Adrenal gland (tissue), 12 donors: ENCODE results near the gene BBC3. TPM values are rescaled to one million over a fixed set of nuclear protein-coding genes. Genes with fewer than 3 reads are reported as not detected.
A peak's percentile ranks its signal among the peaks of the same experiment; 100 is the strongest.
"Not testable (repeated sequence)": the region's sequence is repeated elsewhere in the genome, so short reads cannot be mapped to it uniquely, and the experiment has no call there.

Experiments used
- DNase-seq, 7 donors: peaks; one replicate each; pipeline ENCODE4 v3.0.0-alpha.2; 2019 to 2020
- H3K27ac ChIP-seq, 5 donors: fragments of 200-600 bp; sonication (generic) in 4 of 5; 1 replicate in 3 of 5; 2 replicates in 2 of 5; pipeline versions ENCODE4 v1.5.1 to v1.8.0; 2016 to 2020; ENCODE audit warnings: mild to moderate bottlenecking in 1 of 5
- H3K27me3 ChIP-seq: fragments of 200-600 bp; 2 replicates; pipeline ENCODE4 v1.8.0; 2021
- H3K36me3 ChIP-seq, 2 donors: fragments of 200-600 bp; replicated peaks in 1 of 2; 1 replicate in 1 of 2; 2 replicates in 1 of 2; pipeline versions ENCODE4 v1.5.1 to v1.8.0; 2018 to 2022
- H3K4me1 ChIP-seq, 2 donors: fragments of 200-600 bp; replicated peaks in 1 of 2; 1 replicate in 1 of 2; 2 replicates in 1 of 2; pipeline versions ENCODE4 v1.5.1 to v1.8.0; 2018 to 2021
- H3K4me3 ChIP-seq, 4 donors: fragments of 200-600 bp; sonication (generic) in 3 of 4; one replicate each; pipeline ENCODE4 v1.5.1; 2016 to 2018
- H3K9me3 ChIP-seq, 3 donors: fragments of 200-600 bp; sonication (generic) in 1 of 3; replicated peaks in 1 of 3; 1 replicate in 2 of 3; 2 replicates in 1 of 3; pipeline versions ENCODE4 v1.5.1 to v1.8.0; 2016 to 2021
- CTCF ChIP-seq, 6 experiments: fragments of 450-650 bp in 4 of 6; fragments of 200-600 bp in 2 of 6; sonication (generic) in 1 of 6; IDR thresholded peaks; 1 replicate in 5 of 6; 2 replicates in 1 of 6; pipeline versions ENCODE4 v1.5.1 to v1.8.0; 2016 to 2021; ENCODE audit warnings: antibody characterized with exemption in 6 of 6, mild to moderate bottlenecking in 2 of 6, moderate library complexity in 1 of 6
- POLR2A ChIP-seq, 2 donors: fragments of 450-650 bp; IDR thresholded peaks; one replicate each; pipeline ENCODE4 v1.6.1; 2017; ENCODE audit warnings: antibody characterized with exemption in 2 of 2, mild to moderate bottlenecking in 2 of 2, moderate library complexity in 1 of 2
- WGBS, 4 donors: extraction: QIAGEN DNeasy Blood & Tissue Kit in 2 of 4; methylation state at CpG; one replicate each; pipeline versions ENCODE4 v1.1.5 to v1.1.7; 2013 to 2017; 5-methylcytosine and 5-hydroxymethylcytosine counted together
- intact Hi-C, 2 donors: fragments of 100-400 bp; cut with DNase I; formaldehyde crosslinking; loops; one replicate each; pipeline versions ENCODE4 v1.14.1 to v1.15.0; 2022 to 2023
- polyA plus RNA-seq, 3 donors: library from polyadenylated mRNA; stranded (reverse); fragments of 200-250 nt in 2 of 3; fragments of 350-450 nt in 1 of 3; fragmentation: Illumina TruSeq in 1 of 3; extraction: RNeasy Lipid Tissue Mini Kit (QIAGEN cat#74804) in 1 of 3; gene quantifications; one replicate each; pipeline ENCODE4 v1.2.3, GENCODE V29; 2013 to 2014
- total RNA-seq, 9 donors: library from RNA; depleted of rRNA in 4 of 9; stranded (reverse); fragments of >200 nt in 4 of 9; fragments of 120-200 nt in 1 of 9; fragmentation: NEBNext Ultra II Directional in 1 of 9; extraction: Animal tissue kit (Norgen Biotek cat#: 25700) in 1 of 9; gene quantifications; one replicate each; pipeline versions ENCODE4 v1.1.0 to v1.2.4, GENCODE V29; 2013 to 2023
- donor health status: healthy with polysubstance abuse.
- donor health status: Bipolar disorder and iron deficiency.
- donor health status: DM: yes; HTN: yes; CAD: no.
- donor health status: DM: no; HTN: no; CAD: no.
- donor health status: DM: no; HTN: no; CAD: no.
- donor health status: DM: yes; HTN: yes; CAD: no.

BBC3 gene
- total and polyA plus RNA-seq, 12 donors: 0.27 to 17.9 (median 7.5) TPM

DNA sequence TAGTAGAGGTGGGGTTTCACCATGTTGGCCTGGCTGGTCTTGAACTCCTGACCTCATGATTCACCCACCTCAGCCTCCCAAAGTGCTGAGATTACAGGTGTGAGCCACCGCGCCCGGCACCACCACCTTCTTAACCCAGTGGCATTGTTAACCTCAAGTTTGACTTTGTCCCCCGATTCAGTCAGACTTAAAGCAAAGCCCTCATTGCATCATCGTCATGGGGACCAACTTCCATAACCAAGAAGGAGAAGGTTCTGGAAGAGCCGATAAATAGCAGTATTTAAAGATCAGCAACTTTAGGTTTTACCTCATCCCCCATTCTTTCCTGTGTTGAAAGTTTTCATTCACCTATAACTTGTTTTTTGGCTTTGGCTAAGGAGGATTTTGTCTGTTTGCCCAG is 37.0 kb upstream of the BBC3 start:
- Histone ChIP-seq H3K27ac (no peak overlapping the region), H3K36me3 (peaks cover 0 to 73% of the 10 kb centered on the region in 2 donors), H3K27me3 (no peaks in the 10 kb centered on the region), H3K4me1 (peaks cover 3 to 5% of the 10 kb centered on the region in 2 donors), H3K9me3 (no peaks in the 10 kb centered on the region), H3K4me3 (no peak overlapping the region)
- intact Hi-C loops: no loop called here
- no peak for TF ChIP-seq CTCF (IDR thresholded peaks at IDR 0.05)
- TF ChIP-seq POLR2A (IDR thresholded peaks at IDR 0.05): no peak
- DNase-seq: no peak
- WGBS, 4 donors: 84 to 91% (median 87%) methylated on average over 6 of the region's 6 CpGs

DNA sequence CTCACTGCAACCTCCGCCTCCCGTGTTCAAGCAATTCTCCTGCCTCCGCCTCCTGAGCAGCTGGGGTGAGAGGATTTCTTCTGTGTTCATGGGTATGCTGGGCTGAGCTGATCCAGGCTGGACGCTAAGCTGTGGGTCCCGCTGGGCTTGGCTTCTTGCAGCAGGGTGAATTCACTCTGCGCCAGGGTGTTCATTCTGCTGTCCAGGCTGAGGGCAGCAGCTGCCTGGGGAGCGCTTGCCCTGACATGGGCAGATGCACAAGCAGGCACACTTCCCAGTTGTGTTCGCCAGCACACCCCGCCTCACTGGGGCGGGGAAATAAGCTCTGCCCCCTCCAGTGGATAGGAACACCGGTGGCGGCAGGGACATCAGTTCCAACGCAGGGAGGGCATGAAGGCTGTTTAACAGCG is 36.4 kb upstream of the BBC3 start:
- no peak for DNase-seq
- Histone ChIP-seq H3K4me3 (no peak overlapping the region), H3K36me3 (peaks cover 0 to 80% of the 10 kb centered on the region in 2 donors), H3K9me3 (no peaks in the 10 kb centered on the region), H3K4me1 (no peaks in the 10 kb centered on the region), H3K27ac (no peak overlapping the region), H3K27me3 (no peaks in the 10 kb centered on the region)
- WGBS, 4 donors: 79 to 100% (median 92%) methylated on average over 5 to 14 of the region's 14 CpGs
- intact Hi-C loops: no loop called here
- TF ChIP-seq CTCF (IDR thresholded peaks at IDR 0.05): no peak
- TF ChIP-seq POLR2A (IDR thresholded peaks at IDR 0.05): no peak

- 73 to 83% (median 79%) methylated on average over 19 to 21 of the region's 21 CpGs for WGBS, 4 donors
- Histone ChIP-seq H3K4me3 (no peak overlapping the region), H3K4me1 (no peaks in the 10 kb centered on the region), H3K27me3 (no peaks in the 10 kb centered on the region), H3K9me3 (no peaks in the 10 kb centered on the region), H3K36me3 (peaks cover 0 to 87% of the 10 kb centered on the region in 2 donors), H3K27ac (peak overlapping the region in 1 of 5 donors; percentile 40)
- intact Hi-C loops: no loop called here
- no peak for TF ChIP-seq CTCF (IDR thresholded peaks at IDR 0.05)
- no peak for TF ChIP-seq POLR2A (IDR thresholded peaks at IDR 0.05)
- DNase-seq: peak in 5 of 7 donors; percentile 34 to 64 (median 45)
These were observed 35.5 kb upstream of the BBC3 start for GRCh38 chr19:47266401-47266941.

- Histone ChIP-seq H3K9me3 (no peaks in the 10 kb centered on the region), H3K4me1 (no peaks in the 10 kb centered on the region), H3K4me3 (no peak overlapping the region), H3K36me3 (peaks cover 0 to 86% of the 10 kb centered on the region in 2 donors), H3K27me3 (no peaks in the 10 kb centered on the region), H3K27ac (no peak overlapping the region)
- intact Hi-C loops: no loop called here
- whole genome bisulfite sequencing, 4 donors: 87 to 93% (median 90%) methylated on average over 3 to 30 of the region's 30 CpGs
- DNase-seq: no peak
- TF ChIP-seq CTCF (IDR thresholded peaks at IDR 0.05) (no peak), POLR2A (IDR thresholded peaks at IDR 0.05) (no peak)
These were observed 33.6 kb upstream of the BBC3 start for GRCh38 chr19:47264629-47265028.

GRCh38 chr19:47261946-47262793 is 31.2 kb upstream of the BBC3 start:
- WGBS, 4 donors: 78 to 87% (median 84%) methylated on average over 13 to 14 of the region's 14 CpGs
- Histone ChIP-seq H3K4me1 (peaks cover 5 to 14% of the 10 kb centered on the region in 2 donors), H3K36me3 (peaks cover 0 to 85% of the 10 kb centered on the region in 2 donors)
- H3K27me3 ChIP-seq, H3K4me3 ChIP-seq, H3K27ac ChIP-seq, intact Hi-C loops, H3K9me3 ChIP-seq: not testable (repeated sequence)
- DNase-seq: peak in 1 of 7 donors; percentile 53
